LNCAP (cell line): ENCODE data around the gene RAB3D.

Experiments used
- TF ChIP-seq, protein P1 (sequence below): fragments of 450-650 bp; IDR thresholded peaks from 2 replicates; pipeline ENCODE4 v1.5.1; 2017; ENCODE audit warnings: mild to moderate bottlenecking

Gene RAB3D

DNA sequence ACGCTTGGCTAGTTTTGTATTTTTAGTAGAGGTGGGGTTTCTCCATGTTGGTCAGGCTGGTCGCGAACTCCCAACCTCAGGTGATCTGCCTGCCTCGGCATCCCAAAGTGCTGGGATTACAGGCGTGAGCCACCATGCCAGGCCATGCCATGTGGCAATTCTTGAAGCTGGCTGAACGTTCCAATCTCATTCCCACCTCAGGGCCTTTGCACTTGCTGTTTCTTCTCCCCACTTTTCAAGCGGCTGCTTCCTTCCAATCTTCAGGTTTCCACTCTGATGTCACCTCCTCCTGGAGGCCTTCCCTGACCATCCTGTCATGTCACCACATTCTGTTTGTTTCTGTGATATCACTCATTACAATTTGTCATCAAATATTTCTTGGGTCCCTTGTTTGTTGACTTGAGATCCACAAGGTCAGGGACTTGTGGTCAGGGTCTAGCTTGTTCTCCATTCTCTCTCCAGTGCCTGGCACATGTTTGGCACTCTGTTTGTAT, 40.4 kb upstream of the RAB3D start:
- TF ChIP-seq, protein P1, sequence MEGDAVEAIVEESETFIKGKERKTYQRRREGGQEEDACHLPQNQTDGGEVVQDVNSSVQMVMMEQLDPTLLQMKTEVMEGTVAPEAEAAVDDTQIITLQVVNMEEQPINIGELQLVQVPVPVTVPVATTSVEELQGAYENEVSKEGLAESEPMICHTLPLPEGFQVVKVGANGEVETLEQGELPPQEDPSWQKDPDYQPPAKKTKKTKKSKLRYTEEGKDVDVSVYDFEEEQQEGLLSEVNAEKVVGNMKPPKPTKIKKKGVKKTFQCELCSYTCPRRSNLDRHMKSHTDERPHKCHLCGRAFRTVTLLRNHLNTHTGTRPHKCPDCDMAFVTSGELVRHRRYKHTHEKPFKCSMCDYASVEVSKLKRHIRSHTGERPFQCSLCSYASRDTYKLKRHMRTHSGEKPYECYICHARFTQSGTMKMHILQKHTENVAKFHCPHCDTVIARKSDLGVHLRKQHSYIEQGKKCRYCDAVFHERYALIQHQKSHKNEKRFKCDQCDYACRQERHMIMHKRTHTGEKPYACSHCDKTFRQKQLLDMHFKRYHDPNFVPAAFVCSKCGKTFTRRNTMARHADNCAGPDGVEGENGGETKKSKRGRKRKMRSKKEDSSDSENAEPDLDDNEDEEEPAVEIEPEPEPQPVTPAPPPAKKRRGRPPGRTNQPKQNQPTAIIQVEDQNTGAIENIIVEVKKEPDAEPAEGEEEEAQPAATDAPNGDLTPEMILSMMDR: no peak

DNA sequence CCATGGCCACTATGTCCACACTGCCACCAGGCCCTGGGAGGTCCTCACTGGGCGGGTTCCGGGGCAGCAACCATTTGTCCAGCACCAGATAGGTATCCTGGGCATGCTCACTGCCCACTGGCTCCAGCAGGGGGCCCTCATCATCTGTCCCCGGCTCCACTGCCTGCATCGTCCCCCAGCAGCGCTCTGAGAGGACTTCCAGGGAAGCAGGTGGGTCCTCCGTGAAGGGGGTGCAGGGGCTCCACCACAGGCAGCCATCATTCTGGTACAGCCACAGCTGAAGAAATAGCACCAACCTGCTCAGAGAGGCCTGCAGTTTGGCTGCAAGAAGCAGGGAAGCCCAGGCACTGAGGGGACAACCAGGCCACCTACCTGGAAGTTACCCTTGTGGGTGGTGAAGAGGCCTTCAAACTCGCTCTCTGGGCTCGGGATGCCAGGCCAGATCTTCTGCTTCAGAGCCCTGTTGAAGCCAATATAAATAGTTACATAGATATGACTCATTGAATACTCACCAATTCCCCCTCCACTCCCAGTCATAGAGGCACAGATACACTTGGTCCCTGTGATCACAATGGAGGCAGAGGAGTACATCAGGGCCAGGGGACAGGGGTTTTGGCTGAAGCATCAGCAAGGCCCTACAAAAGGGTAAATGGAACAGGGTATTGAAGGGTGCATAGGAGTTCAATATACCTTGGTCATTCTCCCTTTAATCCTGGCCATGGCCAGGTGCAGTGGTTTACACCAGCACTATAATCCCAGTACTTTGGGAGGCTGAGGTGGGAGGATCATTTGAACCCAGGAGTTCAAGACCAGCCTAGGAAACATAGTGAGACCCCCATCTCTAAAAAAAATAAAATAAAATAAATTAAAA, 39.1 kb upstream of the RAB3D start:
- TF ChIP-seq, protein P1: no peak; the same call in 1 of the 2 replicates

- TF ChIP-seq, protein P1: no peak
These were observed 38.3 kb upstream of the RAB3D start for GRCh38 chr19:11377756-11378155.

- TF ChIP-seq, protein P1: no peak
These were observed 37.8 kb upstream of the RAB3D start for GRCh38 chr19:11377237-11377636.

- TF ChIP-seq, protein P1: no peak
These were observed 35.9 kb upstream of the RAB3D start for GRCh38 chr19:11375143-11375948.

GRCh38 chr19:11374433-11375142, 35.1 kb upstream of the RAB3D start, which contains the start of gene SWSAP1:
TSS of gene SWSAP1 (plus strand) at chr19:11374666. CDS start at chr19:11374681, 15 bp downstream.
- TF ChIP-seq, protein P1: no peak

DNA sequence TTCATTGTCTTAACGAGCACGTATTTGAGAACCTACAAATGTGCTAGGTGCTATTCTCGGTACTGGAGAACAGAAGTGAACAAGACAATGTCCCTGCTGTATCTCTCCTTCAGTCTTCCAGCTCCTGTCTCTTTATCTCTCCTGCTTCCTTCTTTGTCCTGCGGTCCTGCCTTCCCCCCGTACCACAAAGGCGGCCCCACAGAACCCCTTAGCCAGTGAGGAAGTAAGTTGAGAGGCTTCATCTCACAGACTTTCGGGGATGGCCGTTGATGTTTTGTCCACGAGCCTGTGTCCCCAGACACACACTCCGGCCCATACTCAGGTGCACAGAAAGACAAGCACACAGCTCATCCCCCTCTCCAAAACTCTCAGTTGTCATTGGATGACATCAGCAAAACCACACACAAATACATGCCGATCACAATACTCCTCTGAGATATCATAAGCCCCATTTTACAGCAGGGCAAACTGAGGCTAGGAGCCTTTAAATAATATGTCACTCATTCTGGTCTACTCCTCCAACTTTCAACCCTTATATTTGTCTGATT, 34.5 kb upstream of the RAB3D start:
- TF ChIP-seq, protein P1: no peak
